GM12874 (cell line): Measurements from ENCODE around the gene P2RY6.

ENCODE experiments used
- TF ChIP-seq, protein P1 (sequence below): IDR thresholded peaks from 2 replicates; pipeline ENCODE4 v1.5.1; 2011; ENCODE audit warnings: low read depth, mild to moderate bottlenecking, control low read depth, low read length, moderate library complexity; ENCODE audit not compliant: insufficient read depth

The P2RY6 gene

DNA sequence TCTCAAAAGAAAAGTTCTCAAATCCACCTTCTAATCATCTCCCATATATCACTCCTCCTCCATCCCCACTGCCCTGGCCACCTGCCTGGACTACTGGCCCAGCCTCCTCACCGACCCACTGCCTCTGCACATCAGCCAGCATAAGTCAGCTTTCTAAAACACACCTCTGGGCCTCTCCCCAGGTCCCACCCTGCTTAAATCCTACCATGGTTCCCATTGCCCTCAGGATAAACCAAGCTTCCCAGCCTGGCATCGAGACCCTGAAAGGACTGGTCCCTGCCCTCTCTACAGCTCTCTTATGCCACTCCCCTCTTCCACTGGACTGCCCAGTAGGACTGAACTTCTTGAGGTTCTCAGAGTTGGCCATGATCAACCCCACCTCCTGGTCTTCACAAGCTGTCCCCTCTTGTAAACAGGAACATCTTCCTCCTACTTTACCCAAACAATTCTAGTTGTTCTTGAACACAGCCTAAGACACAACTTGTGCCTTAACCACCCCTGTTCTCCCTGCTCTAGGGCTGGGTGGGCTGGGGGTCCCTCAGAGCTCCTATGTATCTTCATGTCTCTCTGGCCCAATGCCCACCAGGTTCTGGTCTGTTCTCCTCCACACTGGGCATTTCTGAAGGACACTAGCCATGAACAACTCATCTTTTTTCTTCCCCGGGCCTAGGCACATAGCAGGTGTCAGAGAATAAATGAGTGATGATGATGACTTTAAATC, 12.6 kb upstream of the P2RY6 start:
- TF ChIP-seq, protein P1, sequence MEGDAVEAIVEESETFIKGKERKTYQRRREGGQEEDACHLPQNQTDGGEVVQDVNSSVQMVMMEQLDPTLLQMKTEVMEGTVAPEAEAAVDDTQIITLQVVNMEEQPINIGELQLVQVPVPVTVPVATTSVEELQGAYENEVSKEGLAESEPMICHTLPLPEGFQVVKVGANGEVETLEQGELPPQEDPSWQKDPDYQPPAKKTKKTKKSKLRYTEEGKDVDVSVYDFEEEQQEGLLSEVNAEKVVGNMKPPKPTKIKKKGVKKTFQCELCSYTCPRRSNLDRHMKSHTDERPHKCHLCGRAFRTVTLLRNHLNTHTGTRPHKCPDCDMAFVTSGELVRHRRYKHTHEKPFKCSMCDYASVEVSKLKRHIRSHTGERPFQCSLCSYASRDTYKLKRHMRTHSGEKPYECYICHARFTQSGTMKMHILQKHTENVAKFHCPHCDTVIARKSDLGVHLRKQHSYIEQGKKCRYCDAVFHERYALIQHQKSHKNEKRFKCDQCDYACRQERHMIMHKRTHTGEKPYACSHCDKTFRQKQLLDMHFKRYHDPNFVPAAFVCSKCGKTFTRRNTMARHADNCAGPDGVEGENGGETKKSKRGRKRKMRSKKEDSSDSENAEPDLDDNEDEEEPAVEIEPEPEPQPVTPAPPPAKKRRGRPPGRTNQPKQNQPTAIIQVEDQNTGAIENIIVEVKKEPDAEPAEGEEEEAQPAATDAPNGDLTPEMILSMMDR = no peak

DNA sequence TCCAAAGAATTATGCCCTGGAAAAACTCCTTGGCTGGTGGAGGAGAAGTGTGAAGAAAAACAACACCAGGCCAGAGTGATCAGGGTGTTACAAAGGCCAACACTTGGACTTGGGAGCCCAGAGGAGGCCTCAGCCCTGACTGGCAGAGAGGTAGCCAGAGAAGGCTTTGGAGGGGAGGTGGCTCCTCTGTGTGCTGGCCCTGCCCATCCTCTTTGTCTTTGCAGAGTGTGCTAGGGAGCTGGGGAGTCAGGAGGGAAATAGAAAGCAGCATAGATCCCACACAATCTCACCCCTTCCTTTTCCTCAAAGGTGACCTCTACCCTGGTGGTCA, 12.0 kb upstream of the P2RY6 start:
- TF ChIP-seq, protein P1 = no peak

DNA sequence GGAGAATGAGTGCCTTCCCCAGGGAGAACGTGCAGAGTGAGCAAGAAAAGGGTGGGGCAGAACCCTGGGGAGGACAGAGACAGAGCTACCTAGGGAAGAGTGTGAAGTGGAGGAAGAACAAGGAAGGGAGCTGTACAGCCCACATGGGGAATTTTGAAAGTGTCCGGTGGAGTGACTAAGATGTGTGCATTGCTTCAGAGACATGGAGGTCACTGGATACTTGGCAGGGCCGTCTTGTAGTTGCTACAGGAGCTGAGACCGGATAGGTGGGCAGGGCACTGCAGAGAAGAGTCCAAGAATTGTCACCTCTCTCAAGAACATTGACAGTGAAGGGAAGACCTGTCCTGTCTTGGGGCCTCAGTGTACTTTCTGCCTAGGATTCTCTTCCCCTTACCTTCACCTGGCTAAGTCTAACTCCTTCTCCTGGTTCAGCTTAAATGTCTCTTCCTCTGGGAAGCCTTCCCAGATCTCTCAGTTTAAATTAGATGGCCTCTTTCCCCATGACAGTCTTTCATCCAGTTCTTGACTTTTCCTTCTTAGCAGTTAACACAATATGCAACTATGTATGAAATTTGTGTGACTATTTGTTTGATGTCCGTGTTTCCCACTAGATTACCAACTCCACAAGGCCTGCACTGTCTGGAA, 9.2 kb upstream of the P2RY6 start:
- TF ChIP-seq, protein P1 = no peak

DNA sequence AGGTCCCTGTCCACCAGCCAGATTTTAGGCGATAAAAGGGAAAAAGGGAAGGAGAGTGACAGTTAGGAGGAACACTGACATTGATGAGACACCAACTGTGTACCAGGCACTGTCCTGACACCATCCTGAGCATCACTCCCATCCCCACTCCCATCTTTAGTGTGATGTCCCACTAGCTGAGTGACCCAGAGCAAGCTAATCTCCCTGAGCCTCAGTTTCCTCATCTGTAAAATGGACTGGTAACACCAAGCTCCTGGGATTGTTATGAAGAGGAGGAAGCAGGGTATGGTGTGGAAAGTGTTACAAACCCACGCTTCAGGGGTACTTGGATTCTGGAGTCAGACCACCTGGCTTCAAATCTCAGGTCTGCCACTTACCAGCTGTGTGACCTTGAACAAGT, 8.5 kb upstream of the P2RY6 start:
- TF ChIP-seq, protein P1 = no peak

DNA sequence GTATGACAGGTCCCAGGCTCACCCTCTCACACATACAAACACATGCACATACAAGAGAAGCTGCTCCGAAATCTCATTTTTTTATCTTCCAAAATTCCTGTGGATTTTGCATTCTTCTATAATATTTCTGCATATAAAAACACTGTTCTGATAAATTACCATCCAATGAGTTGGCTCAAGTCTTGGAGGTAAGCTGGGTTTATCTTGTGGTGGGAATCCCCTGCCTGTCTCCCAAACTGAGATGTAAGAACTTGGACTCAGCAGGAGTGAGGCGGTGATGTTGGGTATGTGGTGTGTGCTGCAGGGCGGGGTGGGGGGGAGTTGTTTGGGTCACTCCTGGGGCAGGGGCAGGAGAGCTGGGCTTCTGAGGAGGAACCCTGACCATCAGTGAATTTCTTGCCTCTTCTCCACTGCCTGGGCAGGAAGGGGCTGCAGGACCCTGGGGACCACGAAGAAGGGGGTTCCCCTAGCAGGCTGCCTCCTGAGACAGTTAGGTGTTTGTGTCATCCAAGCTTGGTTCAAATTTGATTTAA, 6.8 kb upstream of the P2RY6 start:
- TF ChIP-seq, protein P1 = no peak

DNA sequence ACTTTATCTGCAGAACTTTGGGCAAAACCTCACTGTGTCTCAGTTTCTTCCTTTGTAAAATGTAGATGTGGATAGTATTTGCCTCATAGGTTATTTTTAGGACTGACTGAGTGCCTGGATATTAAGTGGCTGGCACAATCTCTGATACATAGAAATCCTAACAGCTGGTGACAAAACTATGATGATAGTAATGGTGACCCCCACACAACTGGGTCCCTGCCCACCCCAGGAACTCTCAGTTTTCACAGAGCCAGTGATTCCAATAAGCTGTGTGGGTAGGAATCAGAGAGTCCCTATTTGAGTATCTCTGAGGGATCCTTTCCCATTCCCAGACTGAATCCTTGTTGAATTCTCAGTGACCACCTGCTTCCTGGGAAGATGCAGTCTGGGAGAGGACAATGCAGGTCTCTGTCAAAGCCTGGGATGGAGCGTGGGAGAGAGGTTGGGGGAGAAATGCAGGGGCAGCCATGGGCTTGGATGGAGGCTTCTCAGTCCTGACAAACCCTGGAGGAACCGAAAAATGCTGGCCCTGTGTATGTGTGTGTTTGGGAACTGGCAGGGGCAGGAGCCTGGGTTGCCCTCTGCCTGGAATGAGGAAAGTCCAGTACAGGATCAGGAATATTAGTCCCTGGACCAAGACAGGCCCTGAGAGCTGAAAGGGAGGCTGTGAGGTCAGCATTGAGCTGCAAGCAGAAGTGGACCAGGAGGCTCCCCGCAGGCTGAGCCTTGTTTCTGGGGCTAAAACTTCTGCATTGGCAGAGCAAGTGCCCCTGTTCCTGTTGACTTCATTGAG, 6.1 kb upstream of the P2RY6 start:
- TF ChIP-seq, protein P1 = no peak

DNA sequence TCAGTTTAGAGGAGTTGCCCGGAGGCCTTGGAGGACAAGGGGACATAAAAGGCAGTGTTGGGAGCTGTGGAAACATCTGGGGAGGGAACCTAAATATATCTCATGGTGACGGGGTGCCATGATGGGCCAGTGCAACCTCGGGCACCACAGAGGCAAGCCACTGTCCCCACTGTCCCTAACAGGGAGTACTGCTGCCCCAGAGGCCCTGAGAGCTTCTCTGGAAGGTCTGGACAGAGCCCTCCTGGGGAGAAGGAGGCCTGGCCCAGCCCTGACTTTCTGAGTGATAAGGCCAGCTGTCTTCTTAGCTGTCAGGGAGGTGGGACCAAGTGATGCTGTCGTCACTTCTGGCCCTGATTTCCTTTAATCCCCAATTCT, 5.5 kb upstream of the P2RY6 start:
- TF ChIP-seq, protein P1 = no peak
